Hindlimb muscle (tissue), 1 donor: ENCODE measurements around the gene TMEM156. TPM values are rescaled to one million over a fixed set of nuclear protein-coding genes. Genes with fewer than 3 reads are reported as not detected.
A peak's percentile ranks its signal among the peaks of the same experiment; 100 is the strongest.

Experiments
- DNase-seq: peaks from one replicate; pipeline ENCODE4 v3.0.0-alpha.2; 2013
- polyA plus RNA-seq: library from polyadenylated mRNA; unstranded; fragments of 120-200 nt; gene quantifications from one replicate; pipeline ENCODE4 v1.2.1, GENCODE V29; 2013; ENCODE audit not compliant: insufficient read length

The TMEM156 gene, protein sequence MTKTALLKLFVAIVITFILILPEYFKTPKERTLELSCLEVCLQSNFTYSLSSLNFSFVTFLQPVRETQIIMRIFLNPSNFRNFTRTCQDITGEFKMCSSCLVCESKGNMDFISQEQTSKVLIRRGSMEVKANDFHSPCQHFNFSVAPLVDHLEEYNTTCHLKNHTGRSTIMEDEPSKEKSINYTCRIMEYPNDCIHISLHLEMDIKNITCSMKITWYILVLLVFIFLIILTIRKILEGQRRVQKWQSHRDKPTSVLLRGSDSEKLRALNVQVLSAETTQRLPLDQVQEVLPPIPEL
- 0.13 TPM for polyA plus RNA-seq

DNA sequence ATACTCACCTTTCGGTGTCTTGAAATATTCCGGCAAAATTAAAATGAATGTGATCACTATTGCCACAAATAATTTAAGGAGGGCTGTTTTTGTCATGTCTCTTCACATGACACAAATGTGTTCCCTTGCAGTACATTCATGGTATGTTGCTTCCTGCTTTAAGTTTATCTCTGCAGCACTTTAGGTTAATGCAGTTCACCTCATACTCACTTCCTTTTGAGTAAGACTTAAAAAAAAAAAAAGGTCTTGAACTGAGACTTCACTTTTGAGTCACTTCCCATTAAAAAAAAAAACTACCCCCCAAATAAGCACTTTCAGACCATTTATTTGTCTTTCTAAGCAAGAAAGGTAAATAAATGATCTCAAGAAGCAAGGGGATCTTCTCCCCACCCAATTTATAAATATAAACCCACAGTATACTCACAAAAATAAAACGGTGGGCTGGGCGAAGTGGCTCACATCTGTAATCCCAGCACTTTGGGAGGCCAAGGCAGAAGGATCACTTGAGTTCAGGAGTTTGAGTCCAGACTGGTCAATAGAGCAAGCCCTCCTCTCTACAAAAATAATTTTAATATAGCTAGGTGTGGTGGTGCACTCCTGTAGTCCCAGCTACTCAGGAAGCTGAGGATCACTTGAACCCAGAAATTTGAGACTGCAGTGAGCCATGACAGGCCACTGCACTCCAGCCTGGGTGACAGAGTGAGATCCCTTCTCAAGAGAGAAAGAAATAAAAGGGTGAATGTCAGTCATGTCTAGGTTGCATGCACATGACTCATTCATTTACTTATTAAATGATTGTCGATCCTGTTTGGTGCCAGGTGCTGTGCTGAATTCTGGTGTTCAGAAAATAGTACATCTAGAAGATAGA is at the start of gene TMEM156:
TMEM156 (minus strand) TSS at position 192 of the 868 bp plus-strand sequence; CDS start at position 96, 96 bp downstream.
- DNase-seq, result no peak

DNA sequence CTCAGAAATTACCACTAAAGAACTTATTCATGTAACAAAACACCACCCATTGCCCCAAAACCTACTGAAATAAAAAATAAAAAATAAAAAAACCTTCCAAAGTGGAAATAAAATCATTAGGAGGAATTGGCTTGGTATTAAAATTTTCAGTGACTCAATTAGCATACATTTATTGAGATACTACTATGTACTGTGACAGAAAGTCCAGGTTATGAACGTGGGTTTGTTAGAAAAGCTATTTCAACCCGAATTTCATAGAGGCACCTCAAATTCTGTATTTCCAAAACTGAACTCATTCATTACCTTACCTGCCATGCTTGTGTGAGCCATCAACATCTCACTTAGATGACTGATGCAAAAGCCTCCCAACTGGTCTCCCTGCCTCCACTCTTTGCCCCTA is 46.6 kb upstream of the TMEM156 start:
- no peak for DNase-seq

DNA sequence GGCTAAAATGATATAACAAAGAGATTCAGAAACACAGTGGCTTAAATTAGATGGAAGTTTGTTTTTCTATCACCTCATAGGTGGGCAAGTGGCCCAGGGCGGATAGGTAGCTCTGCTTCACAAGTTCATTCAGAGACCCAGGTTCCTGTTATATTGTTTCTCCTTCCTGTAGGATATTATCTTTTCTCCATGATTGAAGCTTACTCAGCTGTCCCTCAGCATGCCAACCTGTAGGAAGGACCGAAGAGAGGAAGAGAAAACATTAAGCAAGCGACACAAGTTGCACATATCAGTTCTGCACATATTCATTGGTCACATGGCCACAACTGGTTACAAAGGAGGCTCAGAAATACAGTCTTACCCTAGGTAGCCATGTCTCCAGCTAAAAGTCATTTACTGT is 36.7 kb upstream of the TMEM156 start:
- no peak for DNase-seq

DNA sequence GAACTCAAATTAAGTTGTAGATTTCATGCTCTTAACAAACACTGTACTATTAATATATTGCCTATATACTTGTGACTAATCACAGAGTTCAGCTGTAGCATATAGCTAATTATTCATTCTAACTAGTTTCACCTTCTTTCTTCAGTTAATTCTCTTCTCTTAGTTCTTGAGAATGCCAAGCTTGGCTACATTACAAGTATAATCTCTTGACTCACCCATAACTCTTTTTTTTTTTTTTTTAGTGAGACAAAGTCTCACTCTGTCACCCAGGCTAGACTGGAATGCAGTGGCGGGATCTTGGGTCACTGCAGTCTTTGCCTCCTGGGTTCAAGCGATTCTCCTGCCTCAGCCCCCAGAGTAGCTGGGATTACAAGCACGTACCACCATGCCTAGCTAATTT is 35.2 kb upstream of the TMEM156 start:
- DNase-seq, result no peak

DNA sequence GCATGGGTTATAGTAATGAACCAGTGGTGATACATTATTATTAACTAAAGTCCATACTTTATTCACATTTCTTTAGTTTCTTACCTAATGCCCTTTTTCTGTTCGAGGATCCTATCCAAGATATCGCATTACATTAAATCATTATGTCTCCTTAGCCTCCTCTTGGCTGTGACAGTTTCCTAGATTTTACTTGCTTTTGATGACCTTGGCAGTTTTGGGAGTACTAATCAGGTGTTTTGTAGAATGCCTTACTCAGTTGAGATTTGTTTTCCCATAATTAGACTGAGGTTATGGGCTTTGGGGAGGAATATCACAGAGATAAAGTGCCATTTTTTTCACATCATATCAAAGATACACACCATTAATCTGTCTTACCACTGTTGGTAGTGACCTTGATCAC is 34.8 kb upstream of the TMEM156 start:
- no peak for DNase-seq

DNA sequence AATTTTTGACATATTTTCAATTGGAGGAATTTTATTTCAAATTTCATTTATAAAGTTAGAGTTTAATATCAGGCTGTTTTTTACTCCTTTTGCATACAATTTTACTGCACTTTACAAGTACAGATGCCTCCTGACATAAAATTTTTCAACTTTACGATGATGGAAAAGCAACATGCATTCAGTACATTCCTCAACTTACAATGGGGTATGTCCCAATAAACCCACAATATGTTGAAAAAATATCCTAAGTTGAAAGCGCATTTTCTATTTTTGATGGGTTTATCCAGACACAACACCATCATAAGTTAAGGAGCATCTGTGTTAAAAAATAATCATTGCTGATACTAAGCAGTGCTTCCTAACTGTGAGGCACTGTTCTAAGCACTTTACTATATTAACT is 34.2 kb upstream of the TMEM156 start:
- DNase-seq, result no peak

DNA sequence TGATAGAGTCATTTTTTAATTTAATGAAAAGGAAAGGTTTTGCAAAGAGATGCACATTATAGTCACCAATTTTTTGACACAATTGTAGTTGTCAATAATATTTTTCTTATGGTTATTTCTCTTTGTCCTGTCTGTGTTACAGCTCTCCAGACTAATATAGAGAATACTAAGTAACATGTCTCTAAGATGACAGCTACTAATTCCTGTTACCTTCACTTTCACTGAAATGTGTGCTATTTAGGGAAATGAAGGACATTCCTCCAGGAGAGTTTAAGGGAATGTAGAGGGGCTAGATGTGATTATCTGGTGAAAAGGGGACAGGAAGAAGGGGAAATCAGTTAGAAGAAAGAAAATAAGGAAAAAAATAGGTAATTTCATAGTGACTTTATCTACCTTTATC is 31.2 kb upstream of the TMEM156 start:
- DNase-seq, result no peak

DNA sequence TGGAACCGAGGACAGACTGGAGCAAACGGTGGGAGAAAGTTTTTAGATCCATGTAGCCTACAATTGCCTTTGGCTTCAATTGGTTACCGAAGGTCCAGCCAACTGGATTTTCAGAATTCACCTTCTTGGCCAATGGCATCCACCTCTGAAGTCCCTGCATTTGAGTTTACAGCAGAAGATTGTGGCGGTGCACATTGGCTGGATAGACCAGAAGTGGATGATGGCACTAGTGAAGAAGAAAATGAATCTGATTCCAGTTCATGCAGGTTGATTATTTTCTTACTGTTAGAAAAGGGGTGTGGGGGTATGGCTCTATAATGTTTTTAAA is 30.5 kb upstream of the TMEM156 start:
- DNase-seq, result no peak

DNA sequence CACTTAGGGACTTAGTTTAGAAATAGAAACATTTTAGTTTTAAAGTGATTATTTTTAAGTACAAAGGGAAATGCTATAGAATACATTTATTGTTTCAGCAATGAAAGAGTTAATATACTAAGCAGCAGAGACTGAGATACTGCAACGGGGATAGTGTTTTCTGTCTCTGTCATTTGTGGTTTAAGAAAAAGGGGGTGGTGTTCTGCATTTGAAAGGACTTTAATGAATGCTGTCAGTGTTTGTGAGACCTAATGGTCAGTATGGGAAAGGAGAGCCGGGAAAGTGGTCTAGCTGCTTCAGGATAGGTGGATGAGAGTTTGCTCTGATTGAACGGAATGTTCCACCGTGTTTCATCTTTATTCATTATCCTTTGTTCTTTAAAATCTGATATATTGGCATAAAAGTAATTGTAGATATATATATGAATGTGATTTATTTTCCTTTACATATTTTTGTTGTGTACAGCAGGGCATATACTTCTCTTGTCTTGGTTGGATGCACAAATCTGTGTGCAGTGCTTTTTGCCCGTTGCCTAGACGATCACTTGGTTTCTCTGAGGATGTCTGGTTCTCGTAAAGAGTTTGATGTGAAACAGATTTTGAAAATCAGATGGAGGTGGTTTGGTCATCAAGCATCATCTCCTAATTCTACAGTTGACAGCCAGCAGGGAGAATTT is 30.0 kb upstream of the TMEM156 start, which contains the start of gene KLHL5:
KLHL5 (plus strand) TSS at position 139 of the 676 bp plus-strand sequence; CDS start at position 560, 421 bp downstream.
- DNase-seq, result no peak

DNA sequence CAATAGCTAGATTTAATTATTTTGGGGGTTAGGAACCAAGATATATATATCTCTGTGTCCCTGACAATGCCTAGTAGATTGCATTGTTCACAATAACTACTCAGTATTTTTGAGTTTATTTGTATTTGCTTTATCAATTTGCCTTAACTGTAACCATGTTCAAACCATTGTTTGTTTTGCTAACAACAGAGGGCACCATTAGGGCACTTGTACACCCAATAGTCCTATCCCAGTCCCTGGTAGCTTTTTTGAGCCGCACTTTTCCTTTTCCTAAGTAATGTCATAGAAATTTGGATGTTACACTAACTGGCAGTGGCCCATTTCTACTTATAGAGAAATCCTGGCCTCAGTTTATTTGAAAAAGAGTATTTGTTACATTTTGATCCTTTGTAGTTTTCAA is 29.2 kb upstream of the TMEM156 start:
- no peak for DNase-seq

DNA sequence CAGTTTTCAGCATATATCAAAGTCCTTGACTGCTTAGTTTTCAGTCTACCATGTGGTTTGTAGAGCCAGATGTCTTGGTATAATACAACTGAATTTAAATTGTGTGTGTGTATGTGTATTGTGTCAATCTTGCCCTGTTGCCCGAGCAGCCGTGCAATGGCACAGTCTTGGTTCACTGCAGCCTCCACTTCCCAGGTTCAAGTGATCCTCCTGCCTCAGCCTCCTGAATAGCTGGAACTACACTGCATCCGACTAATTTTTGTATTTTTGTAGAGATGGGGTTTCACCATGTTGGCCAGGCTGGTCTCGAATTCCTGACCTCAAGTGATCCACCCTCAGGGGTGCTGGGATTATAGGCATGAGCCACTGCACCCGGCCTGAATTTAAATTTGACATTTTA is 23.8 kb upstream of the TMEM156 start:
- no peak for DNase-seq

DNA sequence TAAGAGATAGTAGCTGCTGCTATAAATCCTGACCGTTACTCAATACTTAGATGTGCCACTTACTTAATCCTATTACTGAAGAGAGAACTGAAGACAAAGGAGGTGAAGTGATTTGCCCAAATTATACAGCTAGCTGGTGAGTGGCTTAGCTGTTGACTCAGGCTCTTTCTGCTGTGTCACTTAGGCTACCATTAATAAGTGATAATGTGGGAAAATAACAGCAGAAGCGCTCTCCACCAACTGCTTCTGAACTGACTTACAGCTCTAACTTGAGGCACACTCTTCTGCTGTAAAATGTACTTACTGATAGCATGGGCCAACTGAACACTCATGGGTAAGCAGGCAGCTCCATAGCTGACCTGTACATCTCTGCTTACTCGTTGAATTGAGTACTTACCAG is 22.3 kb upstream of the TMEM156 start:
- DNase-seq, result no peak

DNA sequence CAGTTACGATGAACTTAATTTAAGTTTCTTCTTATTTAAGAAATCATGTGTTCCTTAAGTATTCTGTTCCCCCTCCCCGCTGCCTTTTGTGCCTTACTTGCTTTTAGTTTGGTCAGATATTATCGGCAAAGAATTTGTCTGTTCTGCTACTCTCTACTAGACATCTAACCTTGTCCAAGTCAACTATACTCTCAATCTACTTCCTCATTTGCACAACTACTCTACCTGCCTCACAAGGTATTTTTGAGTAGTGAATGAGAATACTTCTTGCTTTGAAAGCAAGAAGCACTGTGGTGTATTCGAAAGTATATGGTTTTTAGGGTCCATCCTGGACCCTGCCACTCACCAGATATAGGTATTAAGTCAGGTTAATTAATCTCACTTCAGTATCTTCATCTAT is 21.8 kb upstream of the TMEM156 start:
- DNase-seq, result no peak

DNA sequence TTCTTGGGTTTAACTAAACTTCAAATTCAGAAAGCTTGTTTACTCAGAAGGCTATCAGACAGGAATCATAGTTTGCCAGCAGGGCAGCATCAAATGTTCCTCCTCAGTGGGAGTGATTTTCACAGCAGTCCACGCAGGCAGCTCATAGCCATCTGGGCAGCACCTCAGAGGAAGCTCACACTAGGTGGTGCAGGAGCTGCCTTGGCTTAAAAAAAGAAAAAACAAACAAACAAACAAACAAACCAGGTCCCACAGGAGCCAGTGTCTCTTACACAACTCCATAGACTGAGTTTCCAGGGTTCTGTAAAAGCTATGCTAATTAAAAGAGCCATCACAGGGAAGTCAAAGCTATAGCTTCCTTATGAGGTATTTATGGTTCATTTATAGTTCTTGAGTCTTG is 19.3 kb upstream of the TMEM156 start:
- DNase-seq, result no peak

DNA sequence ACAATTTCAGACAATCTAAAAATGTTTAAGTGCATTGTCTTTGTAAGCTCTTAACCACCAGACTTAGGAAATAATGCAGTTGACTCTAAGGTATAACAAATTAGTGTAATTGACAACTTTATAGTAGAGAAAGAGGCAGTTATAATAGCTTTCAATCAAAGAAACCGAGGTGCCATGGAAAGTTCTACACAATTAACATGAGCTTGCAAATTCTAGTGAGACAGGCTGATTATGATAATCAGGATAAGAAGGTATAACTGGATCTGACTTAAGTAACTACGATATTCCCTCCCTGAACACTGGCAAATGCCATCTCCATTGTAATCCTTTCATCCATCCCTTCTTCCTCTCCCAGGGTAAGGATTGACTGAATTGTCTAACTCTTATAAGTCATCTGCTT is 18.4 kb upstream of the TMEM156 start:
- no peak for DNase-seq

DNA sequence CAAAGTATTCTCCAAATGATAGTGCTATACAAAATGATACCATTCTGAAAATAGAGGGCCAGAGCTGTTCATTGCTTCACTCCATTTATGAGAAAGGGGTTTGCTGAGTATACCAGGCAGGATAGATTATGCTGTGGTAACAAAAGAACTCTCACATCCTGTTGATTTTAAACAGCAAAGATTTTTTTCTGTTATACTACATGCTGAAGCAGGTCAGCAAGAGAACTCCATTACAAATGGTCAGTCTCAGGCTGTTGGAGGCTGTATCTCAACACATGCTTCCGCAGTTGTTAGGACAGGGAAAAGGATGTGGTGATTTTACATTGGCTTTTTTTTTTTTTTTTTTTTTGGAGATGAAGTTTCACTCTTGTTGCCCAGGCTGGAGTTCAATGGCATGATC is 16.1 kb upstream of the TMEM156 start:
- DNase-seq, result no peak

DNA sequence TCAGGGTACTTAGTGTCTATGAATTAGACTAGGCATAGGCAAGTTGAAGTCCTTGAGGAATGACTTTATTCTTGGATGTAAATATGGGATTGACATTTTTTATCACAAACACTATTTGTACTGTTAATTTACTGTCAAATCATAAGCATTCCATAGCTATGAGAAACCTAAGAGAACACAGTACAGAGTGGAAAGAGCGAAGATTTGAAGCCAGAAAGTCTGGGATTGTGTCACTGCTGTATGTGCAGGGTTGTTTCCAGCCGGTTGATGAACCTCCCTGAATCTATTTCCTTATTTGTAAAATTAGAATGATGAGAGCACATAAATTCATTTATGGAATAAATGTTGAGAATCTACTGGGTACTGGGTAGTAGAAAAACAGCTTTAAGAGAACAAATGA is 15.5 kb upstream of the TMEM156 start:
- no peak for DNase-seq

DNA sequence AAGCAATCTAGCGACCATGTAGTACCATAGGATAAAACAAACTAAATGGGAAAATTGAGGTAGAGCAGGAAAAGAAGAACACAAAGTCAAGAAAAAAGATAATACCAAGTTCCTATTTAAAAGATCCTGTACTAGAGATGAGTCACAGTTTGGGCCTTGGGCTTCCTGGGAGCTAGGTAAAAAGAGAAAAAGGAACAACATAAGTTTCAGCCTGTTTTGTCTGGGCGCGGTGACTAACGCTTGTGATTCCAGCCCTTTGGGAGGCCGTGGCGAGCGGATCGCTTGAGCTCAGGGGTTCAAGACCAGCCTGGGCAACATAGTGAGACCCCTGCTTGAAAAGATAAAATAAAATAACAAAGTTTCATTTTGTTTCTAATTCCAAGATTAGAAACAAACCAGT is 14.0 kb upstream of the TMEM156 start:
- DNase-seq, result no peak

DNA sequence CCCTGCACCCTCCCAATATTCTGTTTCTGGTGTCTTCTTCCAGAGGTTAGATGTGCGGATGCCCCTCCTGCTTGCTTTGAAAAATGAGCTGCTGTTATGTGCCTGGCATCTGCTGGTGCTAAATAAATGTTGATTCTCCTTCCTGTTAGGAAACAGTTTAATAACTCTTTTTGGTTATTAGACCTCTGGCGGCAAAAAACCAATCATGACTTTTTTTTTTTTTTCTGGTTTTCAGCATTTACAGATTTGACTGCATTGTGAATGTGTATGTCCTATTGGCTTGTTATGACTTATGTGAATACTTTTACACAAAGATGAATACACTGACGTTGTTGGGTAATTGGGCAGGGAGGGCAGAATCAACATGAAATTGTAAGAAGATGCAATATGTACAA is 13.6 kb upstream of the TMEM156 start:
- no peak for DNase-seq

DNA sequence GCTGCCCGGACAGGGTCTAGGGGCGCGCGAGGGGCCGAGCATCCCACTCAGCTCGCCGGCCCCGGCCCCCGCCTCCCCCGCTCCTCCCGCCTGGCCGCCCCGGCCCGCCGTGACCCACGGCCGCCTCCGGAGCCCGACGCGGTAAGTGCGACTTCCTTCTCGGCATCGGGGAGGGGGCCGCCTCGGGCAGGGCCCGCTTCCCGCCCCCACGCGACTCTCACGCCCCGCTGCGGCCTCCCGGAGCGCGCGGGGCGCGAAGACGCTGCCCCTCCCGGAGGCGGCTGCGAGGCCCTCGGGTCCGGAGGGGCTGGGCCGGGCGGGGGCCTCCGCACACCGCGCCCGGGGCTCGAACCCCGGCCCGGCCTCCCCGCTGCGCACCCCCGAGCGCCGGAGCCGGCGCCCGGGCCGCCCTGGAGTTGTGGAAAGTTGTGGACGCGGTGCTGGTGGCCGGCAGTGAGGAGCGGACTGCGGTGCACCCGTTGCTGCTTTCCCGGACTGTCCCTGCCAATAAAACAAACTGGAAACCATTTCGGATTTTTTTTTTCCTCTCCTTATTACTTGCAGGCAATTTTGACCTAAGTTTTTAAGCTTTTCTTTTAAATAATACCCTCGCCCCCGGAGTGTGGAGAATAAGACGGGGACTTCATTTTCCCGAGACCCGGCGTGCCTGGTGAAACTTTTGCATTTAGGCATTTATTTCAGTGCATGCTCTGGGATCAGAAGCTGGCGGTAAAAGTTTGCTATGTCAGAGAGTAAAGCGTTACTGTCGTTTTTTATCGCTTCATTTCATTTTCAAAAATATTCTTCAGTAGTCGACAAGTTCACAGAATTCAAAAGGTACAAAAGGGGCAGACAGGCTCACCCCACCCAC is 13.0 kb upstream of the TMEM156 start:
- DNase-seq, result peak; percentile 47

DNA sequence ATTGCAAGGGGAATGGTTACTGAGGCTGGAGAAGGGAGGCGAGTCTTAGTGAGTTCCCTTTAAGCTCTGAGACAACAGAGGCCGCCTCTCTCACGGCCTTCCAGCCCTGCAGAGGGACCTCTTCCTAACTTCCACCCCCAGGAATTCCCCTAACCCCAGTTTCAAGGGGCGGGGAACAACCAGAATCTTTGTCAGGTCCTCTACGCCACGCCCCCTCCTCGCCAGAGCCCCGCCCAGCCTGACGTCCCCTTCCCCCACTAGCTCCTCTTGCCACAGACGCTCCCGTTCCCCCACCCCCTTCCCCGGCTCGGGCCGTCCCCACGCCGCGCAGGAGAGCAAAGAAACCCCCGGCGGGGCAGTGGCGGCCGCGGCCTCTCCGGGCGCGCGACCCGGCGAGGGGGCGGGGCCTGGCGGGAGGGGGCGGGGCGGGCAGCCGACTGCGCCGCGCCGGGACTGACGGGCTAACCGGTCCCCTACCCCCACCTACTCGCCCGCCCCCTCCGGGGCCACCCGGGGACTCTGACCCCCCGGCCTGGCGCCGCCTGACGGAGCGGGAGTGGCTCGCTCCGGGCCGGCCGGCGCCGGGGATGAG is 12.3 kb upstream of the TMEM156 start:
- peak; percentile 83 for DNase-seq

DNA sequence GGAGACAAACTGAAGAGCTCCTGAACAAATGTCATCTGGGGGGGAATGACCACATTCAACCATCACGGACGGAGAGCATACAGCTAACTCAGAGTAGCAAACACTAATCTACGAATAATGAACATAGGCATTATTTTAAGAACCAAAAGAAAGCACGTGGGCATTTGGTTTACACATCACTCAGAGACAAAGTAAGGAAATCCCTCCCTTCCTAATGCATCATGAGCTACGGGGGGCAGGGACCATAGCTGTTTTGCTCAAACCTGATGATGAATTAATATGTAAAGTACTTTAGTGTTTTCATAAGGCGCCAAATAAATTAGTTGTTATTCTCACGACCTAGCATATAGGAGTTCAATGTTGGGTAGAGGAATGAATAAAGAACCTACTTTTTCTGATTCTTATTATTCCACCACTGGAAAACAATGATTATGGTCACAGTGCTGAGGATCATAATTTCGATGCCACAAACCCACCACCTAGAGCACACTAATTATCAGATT is 11.7 kb upstream of the TMEM156 start:
- DNase-seq, result no peak
